HG03064 (cell line): ENCODE results near the gene MRPL11.
"Not testable (repeated sequence)": the region's sequence is repeated elsewhere in the genome, so short reads cannot be mapped to it uniquely, and the experiment has no call there.

Experiments
- ATAC-seq: cut with Tn5 transposase; IDR thresholded peaks from one replicate; pipeline ENCODE4 v1.9.1; 2021; ENCODE audit warnings: low read depth; ENCODE audit not compliant: unreplicated experiment

The MRPL11 gene

GRCh38 chr11:66432597-66432996, 6.1 kb downstream of the MRPL11 start:
- ATAC-seq: no peak

- not testable (repeated sequence) for ATAC-seq
Observed at GRCh38 chr11:66431871-66432329, 6.7 kb downstream of the MRPL11 start.

GRCh38 chr11:66431287-66431686, 7.4 kb downstream of the MRPL11 start:
- ATAC-seq: not testable (repeated sequence)

GRCh38 chr11:66429983-66430602, 8.6 kb downstream of the MRPL11 start:
- no peak for ATAC-seq

- no peak for ATAC-seq
Observed at GRCh38 chr11:66428933-66429332, 9.7 kb downstream of the MRPL11 start.

GRCh38 chr11:66426314-66426713, 12.3 kb downstream of the MRPL11 start:
- no peak for ATAC-seq

- no peak for ATAC-seq
Observed at GRCh38 chr11:66421492-66422205, 17.0 kb downstream of the MRPL11 start.

- ATAC-seq: no peak
Observed at GRCh38 chr11:66420671-66421476, 17.8 kb downstream of the MRPL11 start, which contains the start of gene NPAS4. Gene NPAS4 (plus strand): TSS chr11:66421035. CDS start chr11:66421180, 145 bp downstream.

- ATAC-seq: no peak
Observed at GRCh38 chr11:66419825-66420224, 18.8 kb downstream of the MRPL11 start.

GRCh38 chr11:66418986-66419308, 19.7 kb downstream of the MRPL11 start:
- no peak for ATAC-seq

- no peak for ATAC-seq
Observed at GRCh38 chr11:66418168-66418985, 20.3 kb downstream of the MRPL11 start.

GRCh38 chr11:66417000-66417399, 21.6 kb downstream of the MRPL11 start:
- no peak for ATAC-seq

GRCh38 chr11:66415423-66415822, 23.2 kb downstream of the MRPL11 start:
- no peak for ATAC-seq

- no peak for ATAC-seq
Observed at GRCh38 chr11:66414120-66414934, 24.3 kb downstream of the MRPL11 start.

- ATAC-seq: no peak
Observed at GRCh38 chr11:66413167-66413566, 25.5 kb downstream of the MRPL11 start.

- no peak for ATAC-seq
Observed at GRCh38 chr11:66412110-66412509, 26.5 kb downstream of the MRPL11 start.

GRCh38 chr11:66411323-66411722, 27.3 kb downstream of the MRPL11 start:
- no peak for ATAC-seq

- no peak for ATAC-seq
Observed at GRCh38 chr11:66410191-66410590, 28.5 kb downstream of the MRPL11 start.

GRCh38 chr11:66409226-66409625, 29.4 kb downstream of the MRPL11 start:
- ATAC-seq: no peak
